ENCODE results near the gene RNF130. TPM values are rescaled to one million over a fixed set of nuclear protein-coding genes. Genes with fewer than 3 reads are reported as not detected.

The RNF130 gene
- total RNA-seq, 1 donor from 2014 or later, result 73.8 TPM

DNA sequence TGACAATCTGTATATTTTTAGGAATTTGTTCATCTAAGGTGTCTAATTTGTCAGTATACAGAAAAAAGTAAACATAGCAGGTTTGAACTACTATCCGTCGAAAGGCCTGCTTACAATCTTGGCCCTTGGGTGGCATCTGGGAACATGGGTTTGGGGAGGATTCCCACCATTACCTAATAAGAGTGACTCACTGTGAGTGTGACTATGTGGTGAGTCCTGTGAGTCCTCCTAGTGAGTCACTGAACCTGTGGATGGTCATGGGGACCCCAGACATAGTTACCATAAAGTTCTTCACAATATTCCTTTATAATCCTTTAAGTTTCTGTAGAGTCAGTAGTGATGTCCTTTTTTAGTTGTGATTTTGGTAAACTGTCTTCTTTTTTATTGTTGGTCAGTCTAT lies 37.0 kb downstream of the RNF130 start:
- DNase-seq (ENCODE audit: low spot score, unreplicated experiment), result no peak
- Mint-ChIP-seq H3K4me3 (ENCODE audit: low read depth) (no peak overlapping the region), H3K9me3 (ENCODE audit: low read depth) (peaks cover 30% of the 10 kb centered on the region), H3K27me3 (no peaks in the 10 kb centered on the region), H3K4me1 (ENCODE audit: low read depth) (no peaks in the 10 kb centered on the region), H3K36me3 (ENCODE audit: insufficient read depth) (peaks cover 63% of the 10 kb centered on the region), H3K27ac (no peak overlapping the region)
- no peak for TF ChIP-seq CTCF (IDR thresholded peaks at IDR 0.05; ENCODE audit: unreplicated experiment)

- no peak overlapping the region for H3K27ac Mint-ChIP-seq
- H3K4me1 Mint-ChIP-seq (ENCODE audit: low read depth), result peaks cover 1% of the 10 kb centered on the region
- TF ChIP-seq CTCF (IDR thresholded peaks at IDR 0.05; ENCODE audit: unreplicated experiment), result no peak
- H3K27me3 Mint-ChIP-seq, result no peaks in the 10 kb centered on the region
- peaks cover 5% of the 10 kb centered on the region for H3K9me3 Mint-ChIP-seq (ENCODE audit: low read depth)
- H3K36me3 Mint-ChIP-seq (ENCODE audit: insufficient read depth), result peaks cover 18% of the 10 kb centered on the region
- DNase-seq (ENCODE audit: low spot score, unreplicated experiment), result no peak
- no peak overlapping the region for H3K4me3 Mint-ChIP-seq (ENCODE audit: low read depth)
Measured at GRCh38 chr5:180027459-180028089, 44.0 kb downstream of the RNF130 start.

- TF ChIP-seq CTCF (IDR thresholded peaks at IDR 0.05; ENCODE audit: unreplicated experiment), result no peak
- Mint-ChIP-seq H3K9me3 (ENCODE audit: low read depth) (peaks cover 3% of the 10 kb centered on the region), H3K27me3 (no peaks in the 10 kb centered on the region), H3K36me3 (ENCODE audit: insufficient read depth) (peaks cover 18% of the 10 kb centered on the region), H3K4me3 (ENCODE audit: low read depth) (no peak overlapping the region), H3K27ac (no peak overlapping the region), H3K4me1 (ENCODE audit: low read depth) (peaks cover 1% of the 10 kb centered on the region)
- DNase-seq (ENCODE audit: low spot score, unreplicated experiment), result no peak
Measured at GRCh38 chr5:180026734-180027458, 44.7 kb downstream of the RNF130 start.

GRCh38 chr5:180026320-180026719 lies 45.2 kb downstream of the RNF130 start:
- TF ChIP-seq CTCF (IDR thresholded peaks at IDR 0.05; ENCODE audit: unreplicated experiment), result no peak
- no peak for DNase-seq (ENCODE audit: low spot score, unreplicated experiment)
- Mint-ChIP-seq H3K36me3 (ENCODE audit: insufficient read depth) (peaks cover 16% of the 10 kb centered on the region), H3K9me3 (ENCODE audit: low read depth) (peaks cover 3% of the 10 kb centered on the region), H3K4me3 (ENCODE audit: low read depth) (no peak overlapping the region), H3K27me3 (no peaks in the 10 kb centered on the region), H3K27ac (no peak overlapping the region), H3K4me1 (ENCODE audit: low read depth) (peaks cover 1% of the 10 kb centered on the region)

DNA sequence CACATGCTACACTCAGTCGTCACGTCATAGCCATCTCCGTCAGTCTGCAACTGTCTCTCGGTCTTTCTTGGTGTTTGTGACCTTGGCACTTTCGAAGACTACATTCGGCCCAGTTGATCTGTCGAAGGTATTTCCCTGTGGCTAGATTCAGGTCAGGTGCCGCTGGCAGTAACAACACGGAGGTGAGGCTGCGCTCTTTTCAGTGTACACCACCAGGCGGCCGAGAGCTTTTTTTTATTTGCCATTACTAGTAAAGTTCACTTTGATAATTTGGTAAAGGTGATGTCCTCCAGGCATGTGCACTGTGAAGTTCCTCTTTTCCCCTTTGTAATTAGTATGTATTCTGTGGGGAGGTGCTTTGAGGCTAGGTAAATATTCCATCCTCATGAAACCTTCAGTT lies 49.7 kb downstream of the RNF130 start:
- no peak overlapping the region for H3K4me3 Mint-ChIP-seq (ENCODE audit: low read depth)
- H3K36me3 Mint-ChIP-seq (ENCODE audit: insufficient read depth), result peaks cover 34% of the 10 kb centered on the region
- no peak for DNase-seq (ENCODE audit: low spot score, unreplicated experiment)
- H3K27ac Mint-ChIP-seq, result no peak overlapping the region
- no peak for TF ChIP-seq CTCF (IDR thresholded peaks at IDR 0.05; ENCODE audit: unreplicated experiment)
- peaks cover 6% of the 10 kb centered on the region for H3K9me3 Mint-ChIP-seq (ENCODE audit: low read depth)
- H3K27me3 Mint-ChIP-seq, result no peaks in the 10 kb centered on the region
- peaks cover 1% of the 10 kb centered on the region for H3K4me1 Mint-ChIP-seq (ENCODE audit: low read depth)
